Caco-2 (cell line): Measurements from ENCODE around the gene CCDC148. TPM values are rescaled to one million over a fixed set of nuclear protein-coding genes. Genes with fewer than 3 reads are reported as not detected.

Experiments
- BruUV-seq: library from RNA; stranded (reverse); fragments of 400-500 nt; replicated peaks from 2 replicates; lab custom pipeline; 2021; lab: Mats Ljungman, UMichigan
- CTCF ChIA-PET: fragments of 300-600 bp; sonication (Branson Sonifier 250); formaldehyde crosslinking; loops from one replicate; lab custom pipeline; 2022; ENCODE audit warnings: antibody characterized with exemption; lab: Charles Lee
- POLR2A ChIA-PET: fragments of 300-600 bp; sonication (Branson Sonifier 250); formaldehyde crosslinking; loops from one replicate; lab custom pipeline; 2022; ENCODE audit warnings: antibody characterized with exemption; lab: Charles Lee
- DNase-seq, 2 experiments: peaks; one replicate each; pipeline versions ENCODE4 v3.0.0 to v3.0.0-alpha.2; 2020 to 2022
- H3K27me3 ChIP-seq: replicated peaks from 2 replicates; pipeline ENCODE4 v1.6.0; 2011; ENCODE audit warnings: low read length; ENCODE audit not compliant: control insufficient read depth, insufficient read depth
- H3K36me3 ChIP-seq: 2 replicates; pipeline ENCODE4 v1.5.1; 2011; ENCODE audit warnings: low read length; ENCODE audit not compliant: control insufficient read depth, insufficient read depth
- H3K4me1 ChIP-seq: fragments of 250-450 bp; sonication (Bioruptor Pico); 2 replicates; pipeline ENCODE4 v1.5.1; 2020; ENCODE audit warnings: mild to moderate bottlenecking
- H3K4me3 ChIP-seq: 2 replicates; pipeline ENCODE4 v1.5.1; 2011; ENCODE audit warnings: low read depth, mild to moderate bottlenecking, control low read depth, low read length
- H3K9me3 ChIP-seq: fragments of 250-450 bp; sonication (Bioruptor Pico); 2 replicates; pipeline ENCODE4 v1.5.1; 2020; ENCODE audit warnings: mild to moderate bottlenecking, moderate library complexity
- H3K27ac Mint-ChIP-seq: one replicate; pipeline ENCODE4 v1.8.0; 2022; ENCODE audit warnings: mixed read lengths; ENCODE audit not compliant: unreplicated experiment
- H3K27me3 Mint-ChIP-seq: one replicate; pipeline ENCODE4 v1.8.0; 2022; ENCODE audit warnings: mixed read lengths; ENCODE audit not compliant: insufficient read depth, unreplicated experiment
- H3K36me3 Mint-ChIP-seq: one replicate; pipeline ENCODE4 v1.8.0; 2022; ENCODE audit warnings: mild to moderate bottlenecking, mixed read lengths; ENCODE audit not compliant: insufficient read depth, unreplicated experiment
- H3K4me1 Mint-ChIP-seq: one replicate; pipeline ENCODE4 v1.8.0; 2022; ENCODE audit warnings: low read depth, mixed read lengths; ENCODE audit not compliant: unreplicated experiment
- H3K4me3 Mint-ChIP-seq: one replicate; pipeline ENCODE4 v1.8.0; 2022; ENCODE audit warnings: mild to moderate bottlenecking, moderate library complexity, mixed read lengths; ENCODE audit not compliant: unreplicated experiment
- H3K9me3 Mint-ChIP-seq: one replicate; pipeline ENCODE4 v1.8.0; 2022; ENCODE audit warnings: mixed read lengths; ENCODE audit not compliant: unreplicated experiment
- CTCF ChIP-seq, 2 experiments: fragments of 200-600 bp in 1 of 2; IDR thresholded peaks; 1 replicate in 1 of 2; 2 replicates in 1 of 2; pipeline versions ENCODE4 v1.5.1 to v1.8.0; 2011 to 2022; ENCODE audit warnings: antibody characterized with exemption in 1 of 2, control low read depth in 1 of 2, inconsistent platforms in 1 of 2, low read depth in 1 of 2, low read length in 1 of 2, mild to moderate bottlenecking in 1 of 2, moderate library complexity in 1 of 2; ENCODE audit not compliant: insufficient read depth in 1 of 2, severe bottlenecking in 1 of 2, unreplicated experiment in 1 of 2
- intact Hi-C: fragments of 100-400 bp; cut with micrococcal nuclease; formaldehyde crosslinking; loops from one replicate; pipeline ENCODE4 v1.10.0; 2022; ENCODE audit not compliant: unreplicated experiment
- total RNA-seq: library from RNA; stranded (reverse); gene quantifications from 2 replicates; pipeline ENCODE4 v1.2.3, GENCODE V29; 2022

The CCDC148 gene
- total RNA-seq, 1 experiment from 2014 or later: 6.3 TPM

- Mint-ChIP-seq H3K4me1 (peaks cover 9% of the 10 kb centered on the region), H3K27me3 (no peaks in the 10 kb centered on the region), H3K36me3 (no peaks in the 10 kb centered on the region), H3K4me3 (no peak overlapping the region), H3K27ac (no peak overlapping the region), H3K9me3 (peaks cover 25% of the 10 kb centered on the region)
- Histone ChIP-seq H3K36me3 (no peaks in the 10 kb centered on the region), H3K4me1 (peaks cover 5% of the 10 kb centered on the region; the same call in 1 of the 2 replicates), H3K4me3 (no peak overlapping the region), H3K27me3 (no peaks in the 10 kb centered on the region), H3K9me3 (peaks cover 21% of the 10 kb centered on the region)
- intact Hi-C loops: no loop called here
- POLR2A ChIA-PET: no interaction called here
- DNase-seq: no peak
- CTCF ChIA-PET: no interaction called here
- BruUV-seq: no TSS peak
- no peak for TF ChIP-seq CTCF (IDR thresholded peaks at IDR 0.05; ENCODE audit: insufficient read depth in 1 of 2, low read depth in 1 of 2, low read length in 1 of 2, severe bottlenecking in 1 of 2, unreplicated experiment in 1 of 2)
Measured at GRCh38 chr2:158407031-158407430, 49.5 kb downstream of the CCDC148 start.

DNA sequence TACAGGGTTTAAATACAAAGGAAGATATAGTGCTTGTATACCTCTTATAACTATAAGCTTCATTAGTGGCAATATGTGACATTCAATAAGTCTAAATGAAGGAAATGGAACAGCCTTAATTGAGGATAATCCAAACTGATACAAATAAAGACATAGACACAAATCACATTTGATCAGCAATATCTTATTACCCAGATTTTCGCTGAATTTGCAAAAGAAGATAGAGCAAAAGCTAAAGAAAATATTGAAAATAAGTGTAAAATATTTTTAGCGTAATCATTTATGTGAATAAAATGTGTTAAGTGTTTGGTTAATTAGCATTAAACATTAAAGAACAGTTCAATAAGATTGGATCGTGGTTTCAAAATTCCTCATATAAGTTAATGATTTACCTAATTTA lies 51.2 kb downstream of the CCDC148 start:
- ChIA-PET CTCF (no interaction called here), POLR2A (no interaction called here)
- Histone ChIP-seq H3K4me1 (no peaks in the 10 kb centered on the region), H3K4me3 (no peak overlapping the region), H3K36me3 (no peaks in the 10 kb centered on the region), H3K9me3 (peaks cover 5% of the 10 kb centered on the region), H3K27me3 (no peaks in the 10 kb centered on the region)
- Mint-ChIP-seq H3K4me1 (no peaks in the 10 kb centered on the region), H3K9me3 (peaks cover 8% of the 10 kb centered on the region), H3K27ac (no peak overlapping the region), H3K36me3 (no peaks in the 10 kb centered on the region), H3K4me3 (no peak overlapping the region), H3K27me3 (no peaks in the 10 kb centered on the region)
- no peak for DNase-seq
- intact Hi-C loops: no loop called here
- no TSS peak for BruUV-seq
- no peak for TF ChIP-seq CTCF (IDR thresholded peaks at IDR 0.05; ENCODE audit: insufficient read depth in 1 of 2, low read depth in 1 of 2, low read length in 1 of 2, severe bottlenecking in 1 of 2, unreplicated experiment in 1 of 2)

DNA sequence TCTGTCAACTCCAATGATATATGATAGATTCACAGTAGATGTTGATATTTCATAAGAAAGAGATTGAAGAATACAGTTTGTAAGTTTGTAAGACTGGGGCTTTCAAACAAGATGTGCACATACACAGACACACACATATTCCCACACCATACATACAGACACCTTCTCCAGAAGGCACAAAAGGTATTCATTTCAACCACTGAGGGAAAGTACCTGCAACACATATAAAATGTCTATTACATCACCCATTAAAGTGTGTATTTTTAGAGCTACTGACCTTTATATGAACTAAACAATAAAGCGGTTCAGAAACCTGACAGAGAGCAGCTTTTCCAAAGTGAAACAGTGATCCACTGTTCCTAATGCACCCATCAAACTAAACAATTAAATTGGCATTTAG lies 53.3 kb downstream of the CCDC148 start:
- Histone ChIP-seq H3K4me1 (no peaks in the 10 kb centered on the region), H3K27me3 (no peaks in the 10 kb centered on the region), H3K36me3 (no peaks in the 10 kb centered on the region), H3K9me3 (no peaks in the 10 kb centered on the region), H3K4me3 (no peak overlapping the region)
- Mint-ChIP-seq H3K4me1 (no peaks in the 10 kb centered on the region), H3K9me3 (peaks cover 17% of the 10 kb centered on the region), H3K36me3 (no peaks in the 10 kb centered on the region), H3K4me3 (no peak overlapping the region), H3K27me3 (no peaks in the 10 kb centered on the region), H3K27ac (no peak overlapping the region)
- no TSS peak for BruUV-seq
- DNase-seq: no peak
- TF ChIP-seq CTCF (IDR thresholded peaks at IDR 0.05; ENCODE audit: insufficient read depth in 1 of 2, low read depth in 1 of 2, low read length in 1 of 2, severe bottlenecking in 1 of 2, unreplicated experiment in 1 of 2): no peak
- CTCF ChIA-PET: interaction anchor here (0.6 kb wide), 1 partner anchor 261 kb away, joined by 3 read pairs; no protein-coding TSS in a partner anchor
- POLR2A ChIA-PET: no interaction called here
- intact Hi-C loops: no loop called here
